HEK293T (cell line): ENCODE data around the gene KIRREL1.

Experiments used
- ARNT ChIP-seq: fragments of 450-650 bp; IDR thresholded peaks from 2 replicates; pipeline ENCODE4 v1.6.1; 2017; ENCODE audit warnings: mild to moderate bottlenecking
- BHLHE40 ChIP-seq: fragments of 450-650 bp; IDR thresholded peaks from 2 replicates; pipeline ENCODE4 v1.6.1; 2016; ENCODE audit warnings: mild to moderate bottlenecking, moderate library complexity, borderline replicate concordance
- ELF4 ChIP-seq: fragments of 450-650 bp; IDR thresholded peaks from 2 replicates; pipeline ENCODE4 v1.6.1; 2017; ENCODE audit warnings: antibody characterized with exemption
- FOXA1 ChIP-seq: fragments of 450-650 bp; IDR thresholded peaks from 2 replicates; pipeline ENCODE4 v1.6.1; 2016; ENCODE audit warnings: mild to moderate bottlenecking
- FOXK2 ChIP-seq: fragments of 450-650 bp; IDR thresholded peaks from 2 replicates; pipeline ENCODE4 v1.6.1; 2016; ENCODE audit warnings: mild to moderate bottlenecking
- FOXM1 ChIP-seq: fragments of 450-650 bp; IDR thresholded peaks from 2 replicates; pipeline ENCODE4 v1.6.1; 2017; ENCODE audit warnings: mild to moderate bottlenecking, borderline replicate concordance
- HDGF ChIP-seq: fragments of 450-650 bp; IDR thresholded peaks from 2 replicates; pipeline ENCODE4 v1.6.1; 2017; ENCODE audit warnings: antibody characterized with exemption, borderline replicate concordance
- L3MBTL2 ChIP-seq: fragments of 450-650 bp; conservative IDR thresholded peaks from 2 replicates; pipeline ENCODE4 v1.6.1; 2016; ENCODE audit warnings: mild to moderate bottlenecking
- NFRKB ChIP-seq: fragments of 450-650 bp; IDR thresholded peaks from 2 replicates; pipeline ENCODE4 v1.6.1; 2016; ENCODE audit warnings: mild to moderate bottlenecking, moderate library complexity
- SP1 ChIP-seq: fragments of 450-650 bp; IDR thresholded peaks from 2 replicates; pipeline ENCODE4 v1.6.1; 2017
- SUZ12 ChIP-seq: fragments of 450-650 bp; IDR thresholded peaks from 2 replicates; pipeline ENCODE4 v1.6.1; 2016; ENCODE audit warnings: mild to moderate bottlenecking
- TARDBP ChIP-seq: fragments of 450-650 bp; IDR thresholded peaks from 2 replicates; pipeline ENCODE4 v1.6.1; 2016
- ZNF384 ChIP-seq: fragments of 450-650 bp; IDR thresholded peaks from 2 replicates; pipeline ENCODE4 v1.6.1; 2016
- TF ChIP-seq, protein P1 (sequence below): fragments of 450-650 bp; IDR thresholded peaks from 2 replicates; pipeline ENCODE4 v1.6.1; 2016

DNA sequence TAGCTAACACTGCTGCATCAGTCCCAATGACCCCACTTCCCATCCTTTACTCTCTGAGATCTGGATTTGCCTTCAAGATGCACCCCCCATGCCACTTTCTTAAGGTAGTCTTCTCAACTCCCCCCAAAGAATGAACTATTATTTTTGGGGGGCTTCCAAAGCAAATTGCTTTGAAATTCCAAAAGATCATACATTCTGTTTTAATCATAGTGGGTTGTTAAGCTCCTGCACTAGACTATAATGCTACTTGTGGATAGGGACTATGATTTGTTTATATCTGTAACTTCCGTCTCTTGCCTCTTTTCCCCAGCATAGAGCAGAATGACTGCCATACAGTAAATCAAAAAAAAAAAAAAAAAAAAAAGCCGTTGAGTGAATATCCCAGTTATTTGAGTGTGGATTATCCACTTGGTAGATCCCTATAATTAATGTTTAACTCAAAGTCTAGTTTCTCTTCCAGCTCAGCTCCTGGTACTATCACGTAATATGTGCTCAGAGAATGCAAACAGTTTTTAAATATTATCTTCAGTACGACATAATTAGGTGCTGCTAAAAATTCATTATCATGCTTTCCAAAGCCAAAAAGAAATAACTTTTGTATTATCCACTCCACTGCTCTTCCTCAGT is 26.9 kb downstream of the KIRREL1 start:
- no peak for TF ChIP-seq BHLHE40
- no peak for TF ChIP-seq ARNT
- TF ChIP-seq FOXA1, result no peak
- no peak for TF ChIP-seq SP1
- no peak for TF ChIP-seq ZNF384
- TF ChIP-seq HDGF, result no peak
- no peak for TF ChIP-seq TARDBP
- no peak for TF ChIP-seq SUZ12
- TF ChIP-seq L3MBTL2, result no peak
- TF ChIP-seq ELF4, result no peak
- TF ChIP-seq FOXM1, result no peak
- no peak for TF ChIP-seq FOXK2
- TF ChIP-seq, protein P1, sequence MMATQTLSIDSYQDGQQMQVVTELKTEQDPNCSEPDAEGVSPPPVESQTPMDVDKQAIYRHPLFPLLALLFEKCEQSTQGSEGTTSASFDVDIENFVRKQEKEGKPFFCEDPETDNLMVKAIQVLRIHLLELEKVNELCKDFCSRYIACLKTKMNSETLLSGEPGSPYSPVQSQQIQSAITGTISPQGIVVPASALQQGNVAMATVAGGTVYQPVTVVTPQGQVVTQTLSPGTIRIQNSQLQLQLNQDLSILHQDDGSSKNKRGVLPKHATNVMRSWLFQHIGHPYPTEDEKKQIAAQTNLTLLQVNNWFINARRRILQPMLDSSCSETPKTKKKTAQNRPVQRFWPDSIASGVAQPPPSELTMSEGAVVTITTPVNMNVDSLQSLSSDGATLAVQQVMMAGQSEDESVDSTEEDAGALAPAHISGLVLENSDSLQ, result no peak
- TF ChIP-seq NFRKB, result no peak
